DND-41 (cell line): ENCODE measurements around the gene CACNA1E.

Experiments
- CTCF ChIP-seq: IDR thresholded peaks from 2 replicates; pipeline ENCODE4 v1.5.1; 2012; ENCODE audit warnings: borderline replicate concordance, low read length, moderate library complexity, mild to moderate bottlenecking; ENCODE audit not compliant: poor library complexity, severe bottlenecking; ENCODE audit errors: extremely low read depth
- EZH2 ChIP-seq: IDR thresholded peaks from 3 replicates; pipeline ENCODE4 v1.6.1; 2012; ENCODE audit warnings: borderline replicate concordance, low read depth, mild to moderate bottlenecking, moderate library complexity, low read length, inconsistent platforms; ENCODE audit not compliant: severe bottlenecking

GRCh38 chr1:181846681-181847080 lies 363.4 kb downstream of the CACNA1E start:
- TF ChIP-seq CTCF (no peak), EZH2 (no peak)
